ENCODE data around the gene PI4KB. TPM values are rescaled to one million over a fixed set of nuclear protein-coding genes. Genes with fewer than 3 reads are reported as not detected.
A peak's percentile ranks its signal among the peaks of the same experiment; 100 is the strongest.
"Not testable (repeated sequence)": the region's sequence is repeated elsewhere in the genome, so short reads cannot be mapped to it uniquely, and the experiment has no call there.

Gene PI4KB
- total and polyA plus RNA-seq, 4 donors: 25.0 to 65.2 (median 45.3) TPM

- TF ChIP-seq, protein P1, sequence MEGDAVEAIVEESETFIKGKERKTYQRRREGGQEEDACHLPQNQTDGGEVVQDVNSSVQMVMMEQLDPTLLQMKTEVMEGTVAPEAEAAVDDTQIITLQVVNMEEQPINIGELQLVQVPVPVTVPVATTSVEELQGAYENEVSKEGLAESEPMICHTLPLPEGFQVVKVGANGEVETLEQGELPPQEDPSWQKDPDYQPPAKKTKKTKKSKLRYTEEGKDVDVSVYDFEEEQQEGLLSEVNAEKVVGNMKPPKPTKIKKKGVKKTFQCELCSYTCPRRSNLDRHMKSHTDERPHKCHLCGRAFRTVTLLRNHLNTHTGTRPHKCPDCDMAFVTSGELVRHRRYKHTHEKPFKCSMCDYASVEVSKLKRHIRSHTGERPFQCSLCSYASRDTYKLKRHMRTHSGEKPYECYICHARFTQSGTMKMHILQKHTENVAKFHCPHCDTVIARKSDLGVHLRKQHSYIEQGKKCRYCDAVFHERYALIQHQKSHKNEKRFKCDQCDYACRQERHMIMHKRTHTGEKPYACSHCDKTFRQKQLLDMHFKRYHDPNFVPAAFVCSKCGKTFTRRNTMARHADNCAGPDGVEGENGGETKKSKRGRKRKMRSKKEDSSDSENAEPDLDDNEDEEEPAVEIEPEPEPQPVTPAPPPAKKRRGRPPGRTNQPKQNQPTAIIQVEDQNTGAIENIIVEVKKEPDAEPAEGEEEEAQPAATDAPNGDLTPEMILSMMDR (IDR thresholded peaks at IDR 0.05; ENCODE audit: control extremely low read depth, extremely low read depth): peak; percentile 42
- ATAC-seq (ENCODE audit: insufficient read depth, low FRiP score): peak; percentile 66
- 0% methylated on average over 44 to 48 of the region's 48 CpGs for WGBS, 2 donors
Measured at GRCh38 chr1:151281225-151281968, 45.8 kb downstream of the PI4KB start.

GRCh38 chr1:151277249-151277648 is 50.0 kb downstream of the PI4KB start:
- 26 to 51% methylated on average over 2 of the region's 2 CpGs for WGBS, 2 donors
- no peak overlapping the region for H3K27ac ChIP-seq (ENCODE audit: low read depth in 1 of 2, low read length in 1 of 2)

More at GRCh38 chr1:151281225-151281968, 45.8 kb downstream of the PI4KB start:
- DNase-seq: peak; percentile 98 to 99 (median 99)
- H3K27me3 ChIP-seq (ENCODE audit: control insufficient read depth in 3 of 3, insufficient read depth in 3 of 3, low read length in 2 of 3): peaks cover 0 to 2% (median 0%) of the 10 kb centered on the region in 3 donors
- peaks cover under 1 to 10% (median 3%) of the 10 kb centered on the region in 4 donors for H3K36me3 ChIP-seq (ENCODE audit: control insufficient read depth in 4 of 4, insufficient read depth in 4 of 4, low read length in 4 of 4)
- peaks cover 0 to 15% (median 8%) of the 10 kb centered on the region in 5 donors for H3K4me1 ChIP-seq (ENCODE audit: control insufficient read depth in 5 of 5, insufficient read depth in 5 of 5, low read length in 5 of 5)
- H3K9me3 ChIP-seq (ENCODE audit: control insufficient read depth in 4 of 4, insufficient read depth in 3 of 4, low read length in 3 of 4): no peaks in the 10 kb centered on the region
- peak overlapping the region; percentile 61 for H3K4me3 ChIP-seq
- peak overlapping the region; percentile 97 to 99 for H3K9ac ChIP-seq (ENCODE audit: insufficient read depth in 1 of 2, low read length in 2 of 2)
- peak overlapping the region; percentile 97 to 98 for H3K27ac ChIP-seq (ENCODE audit: low read depth in 1 of 2, low read length in 1 of 2)

GRCh38 chr1:151275341-151275740 is 51.9 kb downstream of the PI4KB start:
- H3K27ac ChIP-seq (ENCODE audit: low read depth in 1 of 2, low read length in 1 of 2); H3K27me3 ChIP-seq (ENCODE audit: control insufficient read depth in 3 of 3, insufficient read depth in 3 of 3, low read length in 2 of 3); ATAC-seq (ENCODE audit: insufficient read depth, low FRiP score); H3K4me1 ChIP-seq (ENCODE audit: control insufficient read depth in 5 of 5, insufficient read depth in 5 of 5, low read length in 5 of 5); H3K36me3 ChIP-seq (ENCODE audit: control insufficient read depth in 4 of 4, insufficient read depth in 4 of 4, low read length in 4 of 4); H3K9ac ChIP-seq (ENCODE audit: insufficient read depth in 1 of 2, low read length in 2 of 2); DNase-seq; H3K9me3 ChIP-seq (ENCODE audit: control insufficient read depth in 4 of 4, insufficient read depth in 3 of 4, low read length in 3 of 4); H3K4me3 ChIP-seq: not testable (repeated sequence)
- 66 to 79% methylated on average over 5 of the region's 5 CpGs for WGBS, 2 donors

More at GRCh38 chr1:151277249-151277648, 50.0 kb downstream of the PI4KB start:
- Histone ChIP-seq H3K9ac (ENCODE audit: insufficient read depth in 1 of 2, low read length in 2 of 2) (no peak overlapping the region), H3K9me3 (ENCODE audit: control insufficient read depth in 4 of 4, insufficient read depth in 3 of 4, low read length in 3 of 4) (no peaks in the 10 kb centered on the region), H3K36me3 (ENCODE audit: control insufficient read depth in 4 of 4, insufficient read depth in 4 of 4, low read length in 4 of 4) (peaks cover 0 to 1% (median 0%) of the 10 kb centered on the region in 4 donors), H3K4me3 (no peak overlapping the region), H3K4me1 (ENCODE audit: control insufficient read depth in 5 of 5, insufficient read depth in 5 of 5, low read length in 5 of 5) (peaks cover 0 to 4% (median 0%) of the 10 kb centered on the region in 5 donors), H3K27me3 (ENCODE audit: control insufficient read depth in 3 of 3, insufficient read depth in 3 of 3, low read length in 2 of 3) (peaks cover 0 to 2% (median 0%) of the 10 kb centered on the region in 3 donors)
- DNase-seq (no peak), ATAC-seq (ENCODE audit: insufficient read depth, low FRiP score) (no peak)
- TF ChIP-seq, protein P1 (IDR thresholded peaks at IDR 0.05; ENCODE audit: control extremely low read depth, extremely low read depth): no peak

DNA sequence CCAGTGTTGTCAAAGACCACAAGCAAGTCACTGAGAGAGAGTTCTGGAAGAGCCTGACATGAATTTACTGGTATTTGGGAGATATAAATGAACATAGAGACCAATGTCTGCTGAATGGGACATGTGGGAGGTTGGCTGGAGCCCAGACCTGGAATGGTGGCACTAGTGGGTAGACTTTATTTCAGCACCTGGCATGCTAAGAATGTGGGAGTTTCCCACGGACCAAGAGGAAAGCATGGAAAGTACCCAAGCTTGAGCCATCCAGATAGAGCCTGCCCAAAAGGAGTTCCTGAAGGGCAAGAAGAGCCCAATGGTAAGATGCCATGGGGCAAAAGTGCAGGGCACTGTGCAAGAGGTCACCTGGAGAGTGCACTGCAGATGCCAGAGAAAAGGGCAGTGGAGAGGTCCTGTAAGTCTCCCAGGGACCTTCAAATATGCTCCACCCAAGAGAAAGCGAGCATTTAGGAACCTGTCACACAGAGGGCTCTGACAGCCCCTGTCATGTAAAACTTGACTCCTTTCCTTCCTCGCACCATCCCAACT is 53.2 kb downstream of the PI4KB start:
- no peak for DNase-seq
- no peak for ATAC-seq (ENCODE audit: insufficient read depth, low FRiP score)
- H3K9me3 ChIP-seq (ENCODE audit: control insufficient read depth in 4 of 4, insufficient read depth in 3 of 4, low read length in 3 of 4): no peaks in the 10 kb centered on the region
- 83 to 89% methylated on average over 3 of the region's 3 CpGs for whole genome bisulfite sequencing, 2 donors
- no peaks in the 10 kb centered on the region for H3K4me1 ChIP-seq (ENCODE audit: control insufficient read depth in 5 of 5, insufficient read depth in 5 of 5, low read length in 5 of 5)
- H3K4me3 ChIP-seq: no peak overlapping the region
- TF ChIP-seq, protein P1 (IDR thresholded peaks at IDR 0.05; ENCODE audit: control extremely low read depth, extremely low read depth): no peak
- H3K36me3 ChIP-seq (ENCODE audit: control insufficient read depth in 4 of 4, insufficient read depth in 4 of 4, low read length in 4 of 4): peaks cover 0 to 6% (median 0%) of the 10 kb centered on the region in 4 donors
- no peak overlapping the region for H3K27ac ChIP-seq (ENCODE audit: low read depth in 1 of 2, low read length in 1 of 2)
- peaks cover 0 to 2% (median 0%) of the 10 kb centered on the region in 3 donors for H3K27me3 ChIP-seq (ENCODE audit: control insufficient read depth in 3 of 3, insufficient read depth in 3 of 3, low read length in 2 of 3)
- no peak overlapping the region for H3K9ac ChIP-seq (ENCODE audit: insufficient read depth in 1 of 2, low read length in 2 of 2)

Measured in lung (tissue), 12 donors.